ENCODE measurements around the gene TCOF1.

GRCh38 chr5:150313501-150313900 is 44.0 kb upstream of the TCOF1 start:
- TF ChIP-seq, protein P1, sequence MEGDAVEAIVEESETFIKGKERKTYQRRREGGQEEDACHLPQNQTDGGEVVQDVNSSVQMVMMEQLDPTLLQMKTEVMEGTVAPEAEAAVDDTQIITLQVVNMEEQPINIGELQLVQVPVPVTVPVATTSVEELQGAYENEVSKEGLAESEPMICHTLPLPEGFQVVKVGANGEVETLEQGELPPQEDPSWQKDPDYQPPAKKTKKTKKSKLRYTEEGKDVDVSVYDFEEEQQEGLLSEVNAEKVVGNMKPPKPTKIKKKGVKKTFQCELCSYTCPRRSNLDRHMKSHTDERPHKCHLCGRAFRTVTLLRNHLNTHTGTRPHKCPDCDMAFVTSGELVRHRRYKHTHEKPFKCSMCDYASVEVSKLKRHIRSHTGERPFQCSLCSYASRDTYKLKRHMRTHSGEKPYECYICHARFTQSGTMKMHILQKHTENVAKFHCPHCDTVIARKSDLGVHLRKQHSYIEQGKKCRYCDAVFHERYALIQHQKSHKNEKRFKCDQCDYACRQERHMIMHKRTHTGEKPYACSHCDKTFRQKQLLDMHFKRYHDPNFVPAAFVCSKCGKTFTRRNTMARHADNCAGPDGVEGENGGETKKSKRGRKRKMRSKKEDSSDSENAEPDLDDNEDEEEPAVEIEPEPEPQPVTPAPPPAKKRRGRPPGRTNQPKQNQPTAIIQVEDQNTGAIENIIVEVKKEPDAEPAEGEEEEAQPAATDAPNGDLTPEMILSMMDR (IDR thresholded peaks at IDR 0.05; ENCODE audit: insufficient read depth, low read depth, low read length) = no peak
- TF ChIP-seq EZH2 (IDR thresholded peaks at IDR 0.05; ENCODE audit: insufficient read depth, low read length) = no peak
